Adrenal gland (tissue), 12 donors: Measurements from ENCODE around the gene CIAPIN1. TPM values are rescaled to one million over a fixed set of nuclear protein-coding genes. Genes with fewer than 3 reads are reported as not detected.
A peak's percentile ranks its signal among the peaks of the same experiment; 100 is the strongest.

ENCODE experiments used
- DNase-seq, 7 donors: peaks; one replicate each; pipeline ENCODE4 v3.0.0-alpha.2; 2019 to 2020
- H3K27ac ChIP-seq, 5 donors: fragments of 200-600 bp; sonication (generic) in 4 of 5; 1 replicate in 3 of 5; 2 replicates in 2 of 5; pipeline versions ENCODE4 v1.5.1 to v1.8.0; 2016 to 2020; ENCODE audit warnings: mild to moderate bottlenecking in 1 of 5
- H3K27me3 ChIP-seq: fragments of 200-600 bp; 2 replicates; pipeline ENCODE4 v1.8.0; 2021
- H3K36me3 ChIP-seq, 2 donors: fragments of 200-600 bp; replicated peaks in 1 of 2; 1 replicate in 1 of 2; 2 replicates in 1 of 2; pipeline versions ENCODE4 v1.5.1 to v1.8.0; 2018 to 2022
- H3K4me1 ChIP-seq, 2 donors: fragments of 200-600 bp; replicated peaks in 1 of 2; 1 replicate in 1 of 2; 2 replicates in 1 of 2; pipeline versions ENCODE4 v1.5.1 to v1.8.0; 2018 to 2021
- H3K4me3 ChIP-seq, 4 donors: fragments of 200-600 bp; sonication (generic) in 3 of 4; one replicate each; pipeline ENCODE4 v1.5.1; 2016 to 2018
- H3K9me3 ChIP-seq, 3 donors: fragments of 200-600 bp; sonication (generic) in 1 of 3; replicated peaks in 1 of 3; 1 replicate in 2 of 3; 2 replicates in 1 of 3; pipeline versions ENCODE4 v1.5.1 to v1.8.0; 2016 to 2021
- POLR2A ChIP-seq, 2 donors: fragments of 450-650 bp; IDR thresholded peaks; one replicate each; pipeline ENCODE4 v1.6.1; 2017; ENCODE audit warnings: antibody characterized with exemption in 2 of 2, mild to moderate bottlenecking in 2 of 2, moderate library complexity in 1 of 2
- WGBS, 4 donors: extraction: QIAGEN DNeasy Blood & Tissue Kit in 2 of 4; methylation state at CpG; one replicate each; pipeline versions ENCODE4 v1.1.5 to v1.1.7; 2013 to 2017; 5-methylcytosine and 5-hydroxymethylcytosine counted together
- intact Hi-C, 2 donors: fragments of 100-400 bp; cut with DNase I; formaldehyde crosslinking; loops; one replicate each; pipeline versions ENCODE4 v1.14.1 to v1.15.0; 2022 to 2023
- polyA plus RNA-seq, 3 donors: library from polyadenylated mRNA; stranded (reverse); fragments of 200-250 nt in 2 of 3; fragments of 350-450 nt in 1 of 3; fragmentation: Illumina TruSeq in 1 of 3; extraction: RNeasy Lipid Tissue Mini Kit (QIAGEN cat#74804) in 1 of 3; gene quantifications; one replicate each; pipeline ENCODE4 v1.2.3, GENCODE V29; 2013 to 2014
- total RNA-seq, 9 donors: library from RNA; depleted of rRNA in 4 of 9; stranded (reverse); fragments of >200 nt in 4 of 9; fragments of 120-200 nt in 1 of 9; fragmentation: NEBNext Ultra II Directional in 1 of 9; extraction: Animal tissue kit (Norgen Biotek cat#: 25700) in 1 of 9; gene quantifications; one replicate each; pipeline versions ENCODE4 v1.1.0 to v1.2.4, GENCODE V29; 2013 to 2023
- TF ChIP-seq, protein P1 (sequence below), 6 experiments: fragments of 450-650 bp in 4 of 6; fragments of 200-600 bp in 2 of 6; sonication (generic) in 1 of 6; IDR thresholded peaks; 1 replicate in 5 of 6; 2 replicates in 1 of 6; pipeline versions ENCODE4 v1.5.1 to v1.8.0; 2016 to 2021; ENCODE audit warnings: antibody characterized with exemption in 6 of 6, mild to moderate bottlenecking in 2 of 6, moderate library complexity in 1 of 6
- donor health status: healthy with polysubstance abuse.
- donor health status: Bipolar disorder and iron deficiency.
- donor health status: DM: yes; HTN: yes; CAD: no.
- donor health status: DM: no; HTN: no; CAD: no.
- donor health status: DM: no; HTN: no; CAD: no.
- donor health status: DM: yes; HTN: yes; CAD: no.

CIAPIN1 gene
- total and polyA plus RNA-seq, 12 donors: 15.8 to 155 (median 50.7) TPM

GRCh38 chr16:57384248-57385070, 62.7 kb downstream of the CIAPIN1 start:
- peak in 1 of 7 donors; percentile 17 for DNase-seq
- Histone ChIP-seq H3K4me3 (no peak overlapping the region), H3K36me3 (no peaks in the 10 kb centered on the region), H3K4me1 (peaks cover 0 to 3% of the 10 kb centered on the region in 2 donors), H3K9me3 (no peaks in the 10 kb centered on the region), H3K27me3 (no peaks in the 10 kb centered on the region), H3K27ac (no peak overlapping the region)
- WGBS, 4 donors: 60 to 68% (median 67%) methylated on average over 6 to 11 of the region's 11 CpGs
- TF ChIP-seq, protein P1, sequence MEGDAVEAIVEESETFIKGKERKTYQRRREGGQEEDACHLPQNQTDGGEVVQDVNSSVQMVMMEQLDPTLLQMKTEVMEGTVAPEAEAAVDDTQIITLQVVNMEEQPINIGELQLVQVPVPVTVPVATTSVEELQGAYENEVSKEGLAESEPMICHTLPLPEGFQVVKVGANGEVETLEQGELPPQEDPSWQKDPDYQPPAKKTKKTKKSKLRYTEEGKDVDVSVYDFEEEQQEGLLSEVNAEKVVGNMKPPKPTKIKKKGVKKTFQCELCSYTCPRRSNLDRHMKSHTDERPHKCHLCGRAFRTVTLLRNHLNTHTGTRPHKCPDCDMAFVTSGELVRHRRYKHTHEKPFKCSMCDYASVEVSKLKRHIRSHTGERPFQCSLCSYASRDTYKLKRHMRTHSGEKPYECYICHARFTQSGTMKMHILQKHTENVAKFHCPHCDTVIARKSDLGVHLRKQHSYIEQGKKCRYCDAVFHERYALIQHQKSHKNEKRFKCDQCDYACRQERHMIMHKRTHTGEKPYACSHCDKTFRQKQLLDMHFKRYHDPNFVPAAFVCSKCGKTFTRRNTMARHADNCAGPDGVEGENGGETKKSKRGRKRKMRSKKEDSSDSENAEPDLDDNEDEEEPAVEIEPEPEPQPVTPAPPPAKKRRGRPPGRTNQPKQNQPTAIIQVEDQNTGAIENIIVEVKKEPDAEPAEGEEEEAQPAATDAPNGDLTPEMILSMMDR (IDR thresholded peaks at IDR 0.05): no peak
- TF ChIP-seq POLR2A (IDR thresholded peaks at IDR 0.05): no peak
- intact Hi-C loops: no loop called here

- no peak for DNase-seq
- H3K4me1 ChIP-seq: peaks cover 0 to 3% of the 10 kb centered on the region in 2 donors
- intact Hi-C loops: no loop called here
Measured at GRCh38 chr16:57383276-57384247, 63.6 kb downstream of the CIAPIN1 start.

GRCh38 chr16:57382535-57383275, 64.5 kb downstream of the CIAPIN1 start:
- no peak for DNase-seq

More at GRCh38 chr16:57383276-57384247, 63.6 kb downstream of the CIAPIN1 start:
- no peaks in the 10 kb centered on the region for H3K36me3 ChIP-seq
- no peaks in the 10 kb centered on the region for H3K9me3 ChIP-seq
- no peak overlapping the region for H3K27ac ChIP-seq
- WGBS, 4 donors: 77 to 84% (median 80%) methylated on average over 5 to 8 of the region's 8 CpGs
- H3K27me3 ChIP-seq: no peaks in the 10 kb centered on the region
- TF ChIP-seq, protein P1 (IDR thresholded peaks at IDR 0.05): no peak
- no peak for TF ChIP-seq POLR2A (IDR thresholded peaks at IDR 0.05)
- H3K4me3 ChIP-seq: no peak overlapping the region

More at GRCh38 chr16:57382535-57383275, 64.5 kb downstream of the CIAPIN1 start:
- peaks cover 0 to 3% of the 10 kb centered on the region in 2 donors for H3K4me1 ChIP-seq
- no peaks in the 10 kb centered on the region for H3K36me3 ChIP-seq
- no peak overlapping the region for H3K4me3 ChIP-seq
- WGBS, 4 donors: 78 to 90% (median 87%) methylated on average over 7 to 16 of the region's 16 CpGs
- H3K9me3 ChIP-seq: no peaks in the 10 kb centered on the region
- intact Hi-C loops: no loop called here
- no peak overlapping the region for H3K27ac ChIP-seq
- no peaks in the 10 kb centered on the region for H3K27me3 ChIP-seq
- TF ChIP-seq, protein P1 (IDR thresholded peaks at IDR 0.05): no peak
- TF ChIP-seq POLR2A (IDR thresholded peaks at IDR 0.05): no peak
